Stimulated activated CD4-positive, alpha-beta T cell treated with anti-CD3 and anti-CD28 coated beads, Interleukin-15, amount 100 ng/mL, for 24 hours (primary cell): Measurements from ENCODE around the gene VCX3A.
"Not testable (repeated sequence)": the region's sequence is repeated elsewhere in the genome, so short reads cannot be mapped to it uniquely, and the experiment has no call there.

Experiments used
- DNase-seq: peaks from one replicate; pipeline ENCODE4 v3.0.0-alpha.2; 2020

Gene VCX3A

GRCh38 chrX:6535018-6535417 lies at the start of gene VCX3A:
TSS of gene VCX3A (minus strand) at chrX:6535118. CDS start at chrX:6534497, 621 bp downstream.
- DNase-seq = not testable (repeated sequence)

- no peak for DNase-seq
These were observed 39.8 kb upstream of the VCX3A start for GRCh38 chrX:6574762-6575161.

- no peak for DNase-seq
These were observed 33.1 kb upstream of the VCX3A start for GRCh38 chrX:6568031-6568430.

- DNase-seq = no peak
These were observed 24.1 kb upstream of the VCX3A start for GRCh38 chrX:6558979-6559378.

GRCh38 chrX:6557690-6558089 lies 22.8 kb upstream of the VCX3A start:
- no peak for DNase-seq

GRCh38 chrX:6550999-6551398 lies 16.1 kb upstream of the VCX3A start:
- DNase-seq = no peak

GRCh38 chrX:6545712-6546111 lies 10.8 kb upstream of the VCX3A start:
- no peak for DNase-seq

- DNase-seq = no peak
These were observed 8.3 kb downstream of the VCX3A start for GRCh38 chrX:6526564-6527136.

- no peak for DNase-seq
These were observed 17.5 kb downstream of the VCX3A start for GRCh38 chrX:6517376-6517775.

GRCh38 chrX:6506444-6506843 lies 28.5 kb downstream of the VCX3A start:
- DNase-seq = no peak

GRCh38 chrX:6505960-6506359 lies 29.0 kb downstream of the VCX3A start:
- DNase-seq = no peak

GRCh38 chrX:6500719-6501118 lies 34.2 kb downstream of the VCX3A start:
- DNase-seq = no peak

GRCh38 chrX:6498324-6498723 lies 36.6 kb downstream of the VCX3A start:
- DNase-seq = no peak
